ENCODE results near the gene CRAT.

- TF ChIP-seq EZH2 (IDR thresholded peaks at IDR 0.05; ENCODE audit: low read length, missing control alignments) (no peak), CTCF (conservative IDR thresholded peaks at IDR 0.05 in 1 of 2, IDR thresholded peaks at IDR 0.05 in 1 of 2; ENCODE audit: low read depth in 1 of 2, low read length in 2 of 2) (no peak)
Measured at GRCh38 chr9:129113645-129114304, 3.2 kb upstream of the CRAT start.
